ENCODE measurements around the gene FOXC1.

DNA sequence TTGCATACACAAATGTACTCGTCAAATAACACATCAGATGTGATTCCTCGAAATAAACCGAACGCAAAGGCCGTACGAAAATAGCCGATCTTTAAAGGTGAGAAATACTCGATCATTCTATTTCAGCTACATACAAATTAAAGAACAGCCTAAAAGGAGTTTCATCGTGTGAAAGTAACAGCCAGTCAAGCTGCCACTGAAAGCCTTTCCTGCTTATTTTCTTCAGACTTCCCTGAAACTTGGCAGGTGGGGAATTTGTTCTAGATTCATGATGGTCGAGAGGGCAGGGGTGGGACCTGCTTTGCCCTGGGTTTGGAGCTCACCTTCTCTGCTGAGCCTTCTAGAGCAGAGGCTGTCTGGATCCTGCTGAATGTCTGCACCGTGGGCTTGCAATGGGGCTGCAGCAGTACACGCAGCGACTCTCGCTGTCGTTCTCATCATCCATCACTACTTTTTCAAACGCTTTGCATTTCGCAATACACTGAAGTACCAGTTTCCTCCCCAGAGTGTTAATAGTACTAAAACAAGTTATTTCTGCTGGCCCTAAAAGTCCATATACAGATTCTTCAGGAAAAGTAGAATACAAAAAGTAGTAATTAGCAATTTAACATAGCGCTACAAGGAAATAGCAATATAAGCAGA is 16.2 kb downstream of the FOXC1 start:
- TF ChIP-seq, protein P1, sequence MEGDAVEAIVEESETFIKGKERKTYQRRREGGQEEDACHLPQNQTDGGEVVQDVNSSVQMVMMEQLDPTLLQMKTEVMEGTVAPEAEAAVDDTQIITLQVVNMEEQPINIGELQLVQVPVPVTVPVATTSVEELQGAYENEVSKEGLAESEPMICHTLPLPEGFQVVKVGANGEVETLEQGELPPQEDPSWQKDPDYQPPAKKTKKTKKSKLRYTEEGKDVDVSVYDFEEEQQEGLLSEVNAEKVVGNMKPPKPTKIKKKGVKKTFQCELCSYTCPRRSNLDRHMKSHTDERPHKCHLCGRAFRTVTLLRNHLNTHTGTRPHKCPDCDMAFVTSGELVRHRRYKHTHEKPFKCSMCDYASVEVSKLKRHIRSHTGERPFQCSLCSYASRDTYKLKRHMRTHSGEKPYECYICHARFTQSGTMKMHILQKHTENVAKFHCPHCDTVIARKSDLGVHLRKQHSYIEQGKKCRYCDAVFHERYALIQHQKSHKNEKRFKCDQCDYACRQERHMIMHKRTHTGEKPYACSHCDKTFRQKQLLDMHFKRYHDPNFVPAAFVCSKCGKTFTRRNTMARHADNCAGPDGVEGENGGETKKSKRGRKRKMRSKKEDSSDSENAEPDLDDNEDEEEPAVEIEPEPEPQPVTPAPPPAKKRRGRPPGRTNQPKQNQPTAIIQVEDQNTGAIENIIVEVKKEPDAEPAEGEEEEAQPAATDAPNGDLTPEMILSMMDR (IDR thresholded peaks at IDR 0.05) = no peak
- TF ChIP-seq POLR2AphosphoS5 (IDR thresholded peaks at IDR 0.05) (no peak), POLR2A (IDR thresholded peaks at IDR 0.05) (no peak)

Data from stomach (tissue), 4 donors.